T-helper 1 cell treated with Interleukin-12 subunit alpha and Interleukin-12 subunit beta and Interleukin-4 antibody, amounts not matched to agents 30 ng/mL and 1 ng/mL, for 36 hours (primary cell): ENCODE results near the gene TUBB8B. TPM values are rescaled to one million over a fixed set of nuclear protein-coding genes. Genes with fewer than 3 reads are reported as not detected.
"Not testable (repeated sequence)": the region's sequence is repeated elsewhere in the genome, so short reads cannot be mapped to it uniquely, and the experiment has no call there.

ENCODE experiments used
- intact Hi-C: fragments of 100-400 bp; cut with micrococcal nuclease; formaldehyde crosslinking; loops from one replicate; pipeline ENCODE4 v1.15.1; 2024
- total RNA-seq: library from RNA; stranded (reverse); gene quantifications from 2 replicates; pipeline ENCODE4 v1.2.3, GENCODE V29; 2022

Gene TUBB8B
- total RNA-seq, 1 donor from 2014 or later, result not detected

DNA sequence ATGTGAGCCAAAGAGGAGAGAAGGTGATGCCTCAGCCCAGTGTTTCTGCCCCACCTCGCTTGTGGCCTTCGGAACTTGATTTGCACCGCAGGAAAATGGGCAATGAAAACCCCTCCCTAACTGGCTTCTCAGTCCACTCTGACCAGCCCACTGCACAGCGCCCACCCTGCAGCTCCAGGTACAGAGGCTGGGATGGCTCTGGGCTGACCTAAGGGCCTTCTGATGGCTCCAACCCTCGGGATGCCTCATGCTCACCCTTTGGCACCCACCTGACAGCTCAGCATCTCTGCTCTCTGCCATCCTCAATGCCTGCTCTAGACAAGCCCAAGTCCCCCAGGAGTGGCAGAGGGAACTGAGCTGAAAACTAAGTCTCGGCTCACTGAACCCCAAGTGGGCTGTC is 36.2 kb downstream of the TUBB8B start:
- intact Hi-C loops, result not testable (repeated sequence)

DNA sequence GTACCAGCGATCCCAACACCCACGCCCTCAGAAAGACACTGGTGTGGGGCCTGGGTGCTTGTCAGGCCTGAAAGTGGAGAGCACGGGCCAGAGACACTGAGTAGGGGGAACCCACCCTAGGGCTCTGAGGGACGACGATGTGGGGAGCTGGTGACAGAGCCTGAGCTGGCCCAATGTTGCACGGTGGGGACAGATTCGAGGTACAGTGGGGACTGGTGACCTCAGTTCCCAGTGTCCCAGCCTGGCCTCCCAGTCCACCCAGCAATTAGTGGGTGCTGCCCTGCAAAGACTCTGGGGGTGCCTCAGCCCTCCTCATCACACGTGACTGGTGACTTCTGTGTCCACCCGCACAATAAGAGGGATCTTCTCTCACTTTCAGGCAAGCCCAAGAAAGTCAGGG is 36.6 kb downstream of the TUBB8B start:
- intact Hi-C loops, result not testable (repeated sequence)

- intact Hi-C loops, result not testable (repeated sequence)
Observed at GRCh38 chr18:11383-12274, 37.8 kb downstream of the TUBB8B start.

DNA sequence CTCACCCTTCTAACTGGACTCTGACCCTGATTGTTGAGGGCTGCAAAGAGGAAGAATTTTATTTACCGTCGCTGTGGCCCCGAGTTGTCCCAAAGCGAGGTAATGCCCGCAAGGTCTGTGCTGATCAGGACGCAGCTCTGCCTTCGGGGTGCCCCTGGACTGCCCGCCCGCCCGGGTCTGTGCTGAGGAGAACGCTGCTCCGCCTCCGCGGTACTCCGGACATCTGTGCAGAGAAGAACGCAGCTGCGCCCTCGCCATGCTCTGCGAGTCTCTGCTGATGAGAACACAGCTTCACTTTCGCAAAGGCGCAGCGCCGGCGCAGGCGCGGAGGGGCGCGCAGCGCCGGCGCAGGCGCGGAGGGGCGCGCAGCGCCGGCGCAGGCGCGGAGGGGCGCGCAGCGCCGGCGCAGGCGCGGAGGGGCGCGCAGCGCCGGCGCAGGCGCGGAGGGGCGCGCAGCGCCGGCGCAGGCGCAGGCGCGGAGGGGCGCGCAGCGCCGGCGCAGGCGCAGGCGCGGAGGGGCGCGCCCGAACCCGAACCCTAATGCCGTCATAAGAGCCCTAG is 38.7 kb downstream of the TUBB8B start:
- intact Hi-C loops, result not testable (repeated sequence)

- intact Hi-C loops, result not testable (repeated sequence)
Observed at GRCh38 chr18:9937-10336, 39.5 kb downstream of the TUBB8B start.

Other genes starting within 250 kb of the TUBB8B start
- 77.0 and 77.7 TPM in 2 replicates for gene USP14, start 108.9 kb upstream of the TUBB8B start, total RNA-seq
- 51.8 and 56.4 TPM in 2 replicates for gene THOC1, start 218.4 kb upstream of the TUBB8B start, total RNA-seq